GM18861 (cell line): ENCODE measurements around the gene CHST13.

Experiments used
- ATAC-seq: cut with Tn5 transposase; IDR thresholded peaks from one replicate; pipeline ENCODE4 v1.9.1; 2021; ENCODE audit not compliant: unreplicated experiment

The CHST13 gene

DNA sequence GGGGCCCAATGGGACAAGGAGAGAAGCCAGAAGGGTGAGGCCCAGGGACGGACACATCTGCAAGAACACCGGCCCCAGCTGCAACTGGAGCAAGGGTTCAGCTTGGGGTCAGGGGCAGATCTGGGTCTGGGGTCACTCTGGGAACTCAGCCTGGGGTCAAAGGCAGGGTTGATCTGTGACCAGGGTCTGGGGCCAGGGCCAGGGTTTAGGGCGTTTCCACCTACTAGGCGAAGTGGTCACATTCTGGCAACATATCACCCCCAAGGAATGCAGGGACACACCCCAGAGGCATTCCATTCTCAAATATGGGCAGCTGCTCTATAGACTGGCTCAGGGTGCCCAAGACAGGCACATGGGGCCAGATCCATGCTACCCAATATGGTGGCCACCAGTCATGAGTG is 15.4 kb upstream of the CHST13 start:
- ATAC-seq: no peak

DNA sequence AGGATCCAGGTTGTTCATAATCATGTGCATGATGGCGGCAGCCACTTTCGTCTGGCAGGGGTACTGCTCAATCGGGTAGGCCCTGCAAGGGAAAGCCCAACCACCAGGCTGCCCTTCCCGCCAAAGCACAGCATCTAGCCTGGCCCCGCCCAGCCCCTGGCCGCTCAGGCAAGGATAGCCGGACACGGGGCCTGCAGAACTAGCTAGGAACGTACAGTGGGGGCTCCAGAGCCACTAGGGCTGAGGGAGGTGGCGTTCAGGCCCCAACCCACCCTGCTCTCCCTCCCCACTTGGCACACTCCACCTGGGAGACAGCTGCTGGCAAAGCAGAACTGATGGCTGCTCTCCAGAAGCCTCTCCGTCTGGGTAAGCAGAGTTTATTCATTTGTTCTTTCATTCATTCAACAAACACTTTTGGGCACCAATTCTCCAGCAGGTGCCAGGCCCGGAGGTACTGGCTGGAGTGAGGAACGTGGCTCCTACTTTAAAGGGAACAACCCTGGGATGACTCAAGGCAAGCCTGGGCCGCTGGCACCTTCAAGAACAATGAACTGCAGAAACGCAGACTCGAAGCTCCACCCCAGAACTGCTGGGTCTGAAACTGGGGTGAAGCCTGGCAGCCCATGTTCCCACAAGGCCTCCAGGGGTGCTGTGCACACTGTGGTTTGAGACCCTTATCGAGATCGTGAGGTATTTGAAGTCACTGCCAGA is 14.2 kb upstream of the CHST13 start:
- no peak for ATAC-seq

DNA sequence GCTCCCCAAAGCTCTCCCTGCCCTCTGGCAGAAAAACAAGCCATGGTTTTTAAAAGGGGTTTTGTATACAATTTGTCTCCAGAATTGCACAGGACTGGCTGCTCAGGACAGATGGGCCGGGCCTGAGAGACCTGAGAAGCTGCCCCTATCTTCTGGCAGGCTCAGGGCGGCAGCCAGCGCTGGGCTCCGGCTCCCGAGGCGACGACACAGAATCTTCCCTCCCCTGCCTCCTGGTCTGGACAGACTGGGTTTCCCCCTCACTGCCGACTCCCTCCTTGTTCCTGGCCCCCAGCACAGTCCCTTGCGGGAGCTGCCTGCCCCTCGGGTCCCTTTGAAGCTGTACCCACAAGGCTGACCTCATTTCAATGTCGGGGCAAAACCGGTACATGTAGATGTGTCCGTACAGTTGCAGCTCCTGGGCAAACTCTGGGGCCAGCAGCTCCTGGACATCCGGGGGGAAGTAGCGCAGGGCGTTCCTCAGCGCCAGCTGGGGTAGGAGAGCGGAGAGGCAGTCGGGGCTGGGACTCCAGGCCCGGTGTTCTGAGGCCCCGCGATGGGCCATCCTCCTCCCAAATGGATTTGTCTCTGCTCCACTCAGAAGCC is 13.5 kb upstream of the CHST13 start:
- ATAC-seq: no peak

DNA sequence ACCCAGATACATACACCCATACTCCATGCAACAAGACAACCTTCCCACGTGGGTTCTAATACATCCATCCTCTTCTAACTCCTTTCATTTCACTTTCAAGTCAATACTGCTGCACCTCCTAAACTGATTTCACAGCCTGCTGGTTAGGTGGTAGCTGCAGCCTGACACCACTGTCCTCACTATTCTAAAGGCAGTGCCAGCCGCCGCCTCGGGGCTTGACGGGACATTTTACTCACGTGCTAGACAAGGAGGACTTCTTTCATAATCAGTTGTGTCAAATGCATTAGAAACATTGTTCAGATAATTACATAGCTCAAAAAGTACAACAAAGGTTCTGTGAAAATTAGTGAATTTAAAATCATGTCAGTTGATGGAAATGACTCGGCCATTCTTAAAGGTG is 12.7 kb upstream of the CHST13 start:
- ATAC-seq: no peak

DNA sequence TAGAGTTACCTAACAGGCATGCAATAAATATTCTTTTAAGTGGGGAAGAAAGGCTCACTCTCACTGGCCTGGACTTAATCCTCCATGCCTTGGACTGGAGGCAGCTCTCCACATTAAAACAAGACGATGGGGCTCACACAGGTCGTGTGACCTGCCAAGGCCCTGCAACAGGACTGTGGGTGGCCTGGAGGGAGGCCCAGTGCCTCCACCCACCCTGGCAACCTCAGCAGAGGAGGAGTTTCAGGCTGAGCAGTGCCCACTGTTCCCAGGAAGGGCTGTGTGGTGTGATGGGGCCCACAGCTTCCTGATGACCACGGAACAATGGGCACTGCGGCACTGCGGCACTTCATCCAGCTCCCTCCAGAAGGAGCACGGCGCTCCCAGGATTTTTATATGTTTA is 11.9 kb upstream of the CHST13 start:
- no peak for ATAC-seq

DNA sequence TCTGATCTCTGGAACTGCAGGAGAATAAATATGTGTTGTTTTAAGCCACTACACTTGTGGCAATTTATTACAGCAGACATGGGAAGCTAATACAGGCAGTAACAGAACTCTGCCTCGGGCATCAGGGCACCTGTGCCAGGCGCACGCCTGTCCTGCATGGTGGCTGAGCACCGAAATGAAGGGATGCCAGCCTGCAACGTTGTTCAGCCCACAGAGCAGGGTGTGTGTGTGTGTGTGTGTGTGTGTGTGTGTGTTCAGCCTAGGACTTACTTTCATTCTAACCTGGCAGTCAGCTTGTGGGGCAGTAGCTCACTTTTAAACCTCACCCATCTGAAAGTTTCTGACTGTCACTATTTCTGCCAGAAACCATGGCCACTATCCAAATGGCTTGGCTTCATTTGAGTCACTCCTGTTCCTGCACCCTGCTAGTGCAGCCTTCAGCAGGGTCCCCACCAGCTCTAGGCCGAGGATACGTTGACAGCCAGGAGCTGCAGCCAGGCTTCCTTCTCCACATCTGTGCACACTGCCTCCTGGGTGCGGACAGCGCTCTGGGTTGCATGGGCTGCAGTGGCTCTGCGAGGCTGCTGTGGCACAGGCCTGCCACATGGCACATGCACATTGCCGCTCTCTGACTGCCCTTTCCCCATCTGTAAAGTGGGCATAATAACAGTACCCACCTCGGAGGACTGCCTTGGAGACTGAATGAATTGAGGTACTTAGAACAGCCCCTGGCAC is 10.9 kb upstream of the CHST13 start:
- ATAC-seq: no peak

DNA sequence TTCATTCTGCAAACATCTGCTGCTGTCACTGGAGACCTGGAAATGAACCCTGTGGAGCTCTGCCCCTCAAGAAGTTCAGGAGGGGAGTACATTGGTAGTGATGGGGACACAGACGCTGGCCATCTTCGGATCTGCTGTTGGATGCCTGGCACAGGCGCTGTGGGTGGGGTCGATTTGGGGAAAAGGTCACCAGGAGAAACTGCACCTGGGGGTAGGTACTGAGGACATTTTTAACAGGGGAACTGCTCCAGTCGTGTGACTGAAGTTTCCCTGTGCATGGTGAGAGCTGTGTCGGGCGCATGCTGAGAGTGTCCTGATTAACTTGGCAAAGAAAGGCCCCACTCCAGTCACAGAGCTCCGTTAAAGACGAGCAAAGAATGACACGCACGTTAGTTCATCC is 9.8 kb upstream of the CHST13 start:
- no peak for ATAC-seq

DNA sequence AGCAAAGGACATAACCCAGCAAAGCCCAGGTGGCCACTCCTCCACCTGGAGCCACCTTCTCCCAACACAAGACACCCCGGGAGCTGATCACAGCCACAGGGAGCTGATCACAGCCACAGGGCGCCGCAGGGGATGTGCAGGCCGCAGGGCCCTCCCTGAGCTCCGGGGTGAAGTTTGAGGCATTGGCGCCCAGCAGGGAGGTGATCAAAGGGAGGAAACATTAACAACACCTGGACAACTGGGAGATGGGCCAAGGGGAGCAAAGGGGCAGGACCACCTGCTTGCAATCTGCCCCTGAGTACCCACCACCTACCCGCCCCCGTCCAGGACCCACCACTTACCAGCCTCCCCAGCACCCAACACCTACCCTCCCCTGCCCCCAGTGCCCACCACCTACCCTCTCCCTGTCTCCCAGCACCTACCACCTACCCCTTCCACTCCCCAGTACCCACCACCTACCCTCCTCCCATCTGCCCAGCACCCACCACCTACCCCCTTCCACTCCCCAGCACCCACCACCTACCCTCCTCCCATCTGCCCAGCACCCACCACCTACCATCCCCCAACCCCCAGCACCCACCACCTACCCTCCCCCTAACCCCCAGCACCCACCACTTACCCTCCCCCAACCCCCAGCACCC is 8.8 kb upstream of the CHST13 start:
- ATAC-seq: no peak

DNA sequence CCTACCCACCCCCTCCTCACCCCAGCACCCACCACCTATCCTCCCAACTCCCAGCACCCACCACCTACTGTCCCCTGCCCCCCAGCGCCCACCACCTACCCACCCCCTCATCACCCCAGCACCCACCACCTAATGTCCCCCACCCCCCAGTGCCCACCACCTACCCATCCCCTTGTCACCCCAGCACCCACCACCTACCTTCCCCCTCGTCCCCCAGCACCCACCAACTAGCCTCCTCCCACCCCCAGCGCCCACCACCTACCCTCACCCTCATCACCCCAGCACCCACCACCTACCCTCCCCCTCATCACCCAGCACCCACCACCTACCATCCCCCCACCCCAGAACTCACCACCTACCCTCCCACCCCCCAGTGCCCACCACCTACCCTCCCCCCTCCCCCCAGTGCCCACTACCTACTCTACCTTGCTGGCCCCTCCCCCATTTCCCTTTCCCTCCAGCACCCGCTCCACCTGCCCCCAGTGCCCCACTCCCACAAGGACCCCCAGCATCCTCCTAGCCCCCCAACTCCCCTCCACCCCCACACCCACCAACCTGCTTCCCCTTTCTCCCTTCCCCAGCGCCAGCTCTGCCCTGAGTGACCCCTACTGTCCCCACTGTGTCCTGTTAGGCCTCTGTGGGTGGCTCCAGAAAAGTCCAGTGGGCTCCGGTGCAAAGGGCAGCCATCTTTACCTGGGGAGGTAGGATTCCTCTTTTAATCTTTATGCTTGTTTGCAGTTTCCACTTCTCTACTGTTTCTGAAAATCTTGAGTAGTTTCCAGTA is 7.6 kb upstream of the CHST13 start:
- no peak for ATAC-seq

DNA sequence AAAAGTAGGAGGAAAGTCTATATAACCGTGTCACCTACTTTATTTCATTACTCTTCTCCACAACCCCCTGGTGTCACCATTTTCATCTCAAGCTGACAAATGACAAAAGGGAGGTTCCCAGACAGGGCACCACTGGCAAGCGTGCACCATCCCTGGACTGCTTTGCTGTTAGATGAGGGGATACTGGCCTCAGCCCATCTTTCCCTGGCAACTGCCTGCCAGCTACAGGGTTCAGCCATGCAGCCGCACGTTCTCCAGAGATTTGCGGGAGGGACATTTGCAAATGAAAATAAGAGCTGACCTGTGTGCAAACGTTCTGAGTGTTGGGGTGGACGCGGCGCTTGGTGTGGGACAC is 7.0 kb upstream of the CHST13 start:
- ATAC-seq: no peak

DNA sequence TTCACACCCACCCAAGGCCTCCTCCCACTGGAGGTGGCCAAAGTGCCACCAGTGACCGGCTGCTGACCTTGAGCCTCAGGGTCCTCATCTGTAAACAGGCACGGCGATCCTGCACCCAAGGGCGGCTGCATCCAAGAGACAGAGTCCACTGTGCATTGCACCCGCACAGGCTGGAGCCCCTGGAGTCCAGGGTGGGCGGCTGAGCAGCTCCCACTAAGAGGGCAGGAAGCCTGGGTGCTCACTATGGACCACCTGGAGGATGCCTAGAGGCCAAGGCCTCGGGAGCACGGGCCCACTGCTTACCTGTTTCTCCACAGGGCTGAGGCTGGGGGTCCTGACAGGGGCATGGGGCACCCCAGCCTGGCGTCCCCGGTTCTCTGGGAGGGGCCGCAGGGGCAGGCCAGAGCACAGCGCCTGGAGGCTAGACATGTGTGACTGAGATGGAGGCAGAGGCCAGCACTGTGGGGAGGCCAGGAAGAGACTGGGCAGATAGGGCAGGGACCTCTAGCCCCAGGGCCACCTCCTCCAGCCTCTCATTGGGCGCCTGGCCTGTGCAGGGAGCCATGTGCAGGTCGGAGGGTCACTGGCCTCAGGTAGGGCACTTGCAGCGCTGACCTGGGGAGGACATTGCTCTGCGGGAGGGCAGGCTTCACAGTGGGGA is 6.5 kb upstream of the CHST13 start, which contains the start of gene UROC1:
Gene UROC1 (minus strand): TSS at position 483 of the 661 bp plus-strand sequence. CDS start 54 bp downstream, at position 429.
- no peak for ATAC-seq

DNA sequence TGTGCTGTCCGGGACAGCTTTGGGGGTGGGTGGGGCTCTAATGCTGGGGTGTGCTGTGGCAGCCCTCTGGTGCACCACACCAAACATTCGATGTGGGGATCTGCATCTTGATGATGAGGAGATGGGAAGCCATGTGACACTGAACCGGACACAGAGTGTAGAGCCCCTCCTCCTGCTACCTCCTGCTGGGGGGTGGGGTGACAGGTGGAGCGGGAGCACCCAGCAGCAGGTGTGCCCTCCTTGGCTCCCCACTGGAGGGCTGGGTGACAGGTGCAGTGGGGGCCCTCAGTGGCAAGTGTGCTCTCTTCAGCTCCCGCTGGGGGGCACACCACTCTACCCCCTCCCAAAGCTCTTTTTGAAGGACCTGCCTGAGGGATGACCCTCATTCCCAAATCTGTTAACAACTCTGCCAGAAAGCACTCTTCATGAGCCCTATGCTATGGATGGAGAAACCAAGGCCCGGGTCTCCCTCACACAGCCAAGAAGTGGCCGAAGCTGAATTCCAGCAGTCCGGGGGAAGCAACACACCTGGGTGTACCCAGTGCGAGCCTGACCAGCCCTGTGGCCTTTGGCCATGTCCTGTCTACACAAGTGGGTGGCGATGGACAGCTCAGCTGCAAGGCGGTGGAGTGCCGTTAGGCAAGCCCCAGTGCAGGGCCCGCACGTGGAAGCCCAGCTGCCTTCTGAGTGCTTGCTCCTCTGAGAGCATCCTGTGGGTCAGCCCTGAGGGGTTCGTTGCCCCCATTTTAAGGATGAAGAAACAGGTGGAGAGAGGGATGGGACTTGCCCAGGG is 5.8 kb upstream of the CHST13 start:
- no peak for ATAC-seq

DNA sequence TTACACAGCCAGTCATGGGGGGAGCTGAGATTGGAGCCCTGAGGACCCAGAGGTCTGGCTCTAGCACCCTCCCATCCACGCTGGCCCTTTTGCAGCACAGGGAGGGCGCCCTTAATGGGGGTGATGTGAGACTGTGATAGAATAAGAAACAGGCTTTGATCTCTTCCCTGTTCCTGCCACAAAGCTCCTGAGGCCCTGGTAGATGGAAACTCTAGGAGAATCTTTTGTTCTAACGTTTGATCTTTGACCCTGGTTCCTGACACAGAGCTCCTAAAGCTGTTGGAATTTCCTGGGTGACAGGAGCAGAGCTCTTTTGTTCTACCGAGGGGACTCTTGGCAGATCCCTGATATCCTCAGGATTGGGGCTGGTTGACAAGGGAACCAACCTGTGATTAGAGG is 5.2 kb upstream of the CHST13 start:
- ATAC-seq: no peak

DNA sequence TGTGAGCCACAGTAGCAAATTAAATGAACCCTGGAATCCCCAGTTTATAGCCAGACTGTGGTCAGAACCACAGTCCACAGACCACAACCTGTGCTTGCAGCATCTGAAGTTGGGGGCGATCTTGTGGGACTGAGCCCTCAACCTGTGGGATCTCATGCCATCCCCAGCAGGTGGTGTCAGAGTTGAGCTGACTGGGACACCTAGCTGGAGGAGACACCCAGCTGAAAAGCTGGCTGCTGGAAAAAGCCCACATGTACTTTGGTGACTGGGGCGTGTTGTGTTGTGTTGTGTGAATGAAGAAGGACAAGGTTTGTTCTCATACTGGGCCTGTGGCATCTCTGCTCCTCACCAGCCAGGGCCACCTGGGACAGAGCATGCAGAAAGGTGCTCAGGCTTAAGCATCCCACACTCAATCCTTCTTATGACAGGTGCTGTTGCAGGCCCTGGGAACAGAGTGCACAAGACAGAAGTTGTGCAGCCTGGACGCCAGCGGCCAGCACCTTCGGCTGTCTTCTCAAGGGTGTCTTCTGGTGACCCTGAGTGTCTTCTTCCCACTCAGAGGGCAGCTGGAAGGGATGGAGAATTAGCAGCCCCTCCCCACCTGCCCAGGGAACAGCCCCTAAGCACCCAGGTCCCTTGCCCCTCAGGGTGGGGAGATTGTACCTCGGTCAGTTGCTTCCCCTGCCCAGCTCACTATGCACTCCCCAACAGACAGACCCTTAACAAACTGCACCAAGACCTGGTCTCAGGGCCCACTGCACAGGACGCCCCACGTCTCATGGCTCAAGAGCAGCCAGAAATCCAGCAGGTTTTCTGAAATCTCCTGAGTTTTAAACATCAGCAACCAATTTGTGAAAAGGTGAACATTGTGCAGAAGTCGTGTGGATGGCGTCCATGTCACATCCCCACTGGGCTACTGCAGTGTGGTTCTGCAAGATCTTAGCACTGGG is 4.2 kb upstream of the CHST13 start:
- ATAC-seq: no peak

DNA sequence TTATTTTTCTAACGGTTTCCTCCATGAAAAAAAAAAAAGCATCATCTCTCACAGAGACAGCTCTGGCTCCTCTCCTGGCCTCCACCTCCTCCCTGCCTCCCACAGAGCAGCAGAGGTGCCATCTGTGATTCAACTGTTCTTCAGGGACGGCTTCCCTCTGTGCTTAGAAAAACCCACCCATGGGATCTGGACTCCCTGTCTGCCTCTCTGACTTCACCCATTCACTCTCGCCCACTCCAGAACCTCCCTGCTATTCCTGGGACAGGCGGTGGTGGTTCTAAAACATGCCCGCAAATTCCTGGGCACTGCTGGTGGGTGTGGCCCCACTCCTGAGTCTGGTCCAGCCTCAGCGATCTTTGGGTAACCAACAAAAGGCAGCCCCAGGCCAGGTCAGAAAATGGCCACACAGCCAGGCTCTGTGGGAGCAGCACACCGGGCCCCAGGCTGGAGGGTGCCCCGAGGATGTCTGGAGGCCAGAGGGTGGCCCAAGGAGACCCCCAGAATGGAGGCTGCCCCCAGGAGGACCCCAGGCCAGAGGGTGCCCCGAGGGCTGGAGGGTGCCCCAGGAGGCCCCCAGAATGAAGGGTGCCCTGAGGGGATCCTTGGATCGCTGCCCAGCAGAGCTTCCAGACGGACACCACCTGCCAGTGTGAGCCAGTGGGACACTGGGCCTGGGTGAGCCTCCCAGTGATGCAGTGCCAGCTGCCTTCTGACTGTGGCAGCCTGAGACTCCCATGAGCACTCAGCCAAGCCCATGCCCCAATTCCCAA is 2.6 kb upstream of the CHST13 start:
- ATAC-seq: no peak

DNA sequence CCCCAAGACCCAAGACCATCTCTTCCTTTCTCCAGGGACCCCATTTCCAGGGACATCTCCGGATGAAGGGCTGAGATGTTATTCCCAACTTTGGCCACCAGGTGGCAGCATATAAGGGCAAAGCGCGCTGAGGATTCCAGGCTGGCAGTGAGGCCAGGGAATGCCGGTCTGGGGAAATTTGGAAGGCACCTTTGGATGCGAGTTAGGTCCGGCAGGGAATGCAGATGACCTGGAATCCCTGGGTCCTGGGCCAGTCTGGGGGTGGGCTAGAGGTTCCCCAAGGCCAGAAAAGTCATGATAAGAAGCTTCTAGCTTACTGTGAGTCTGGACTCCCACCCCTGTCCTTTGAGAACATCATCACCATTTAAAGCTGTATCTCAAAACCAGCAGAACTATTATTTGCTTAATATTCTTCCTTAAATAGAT is 1.6 kb upstream of the CHST13 start:
- no peak for ATAC-seq

DNA sequence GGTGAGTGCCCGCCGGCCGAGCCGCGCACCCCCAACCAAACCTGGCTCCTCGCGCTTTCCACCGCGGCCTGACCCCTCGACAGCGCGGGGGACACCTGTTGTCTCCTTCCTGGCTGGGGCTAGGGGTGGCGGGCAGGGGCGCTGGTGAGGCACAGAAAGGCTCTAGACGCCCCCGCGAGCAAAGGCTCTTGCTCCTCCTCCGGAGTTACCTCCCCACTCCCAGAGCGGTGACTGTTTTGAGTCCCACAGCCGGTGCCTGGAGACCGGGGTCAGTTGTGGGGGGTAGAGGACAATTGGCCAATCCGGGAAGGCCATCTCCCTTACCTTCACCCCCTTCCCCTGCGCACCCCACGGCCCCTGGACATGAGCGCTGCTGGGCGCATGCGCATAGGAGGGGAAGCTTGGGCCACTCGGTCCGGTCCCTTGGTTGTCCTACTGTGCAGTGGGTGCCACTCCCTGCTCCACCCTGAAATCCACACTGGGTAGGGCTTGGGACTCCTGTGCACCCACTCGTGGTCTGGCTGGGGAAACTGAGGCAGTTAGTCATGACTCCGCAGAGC is 554 bp downstream of the CHST13 start:
- ATAC-seq: no peak
